ENCODE results near the gene ANG. TPM values are rescaled to one million over a fixed set of nuclear protein-coding genes. Genes with fewer than 3 reads are reported as not detected.
"Not testable (repeated sequence)": the region's sequence is repeated elsewhere in the genome, so short reads cannot be mapped to it uniquely, and the experiment has no call there.

ANG gene
- total and polyA plus RNA-seq, 9 of the 15 experiments (the other 6 are each of a cell fraction or from before 2014, with no cell fraction given): 0.21 to 0.73 (median 0.34) TPM; not detected in 4

GRCh38 chr14:20698934-20699333 is 10.4 kb downstream of the ANG start (continued):
- no peak for TF ChIP-seq ZNF507 (tag; conservative IDR thresholded peaks at IDR 0.05)

- intact Hi-C loops (cut with micrococcal nuclease): loop anchor here (5.0 kb wide), 2 partner anchors 172 to 337 kb away; no protein-coding TSS in a partner anchor
- Histone ChIP-seq H3K36me3 (ENCODE audit: control insufficient read depth, insufficient read depth, low read length) (no peaks in the 10 kb centered on the region), H3K79me2 (ENCODE audit: control insufficient read depth, insufficient read depth, low read length) (no peaks in the 10 kb centered on the region), H3K27me3 (ENCODE audit: control insufficient read depth in 2 of 2, insufficient read depth in 2 of 2, low read length in 2 of 2) (peaks cover 3 to 6% of the 10 kb centered on the region in 2 experiments; a peak in 3 of 5 replicates), H3K9ac (ENCODE audit: insufficient read depth in 1 of 2, low read depth in 2 of 2, low read length in 2 of 2) (no peak overlapping the region), H3K9me1 (ENCODE audit: control insufficient read depth, insufficient read depth, low read length) (no peaks in the 10 kb centered on the region), H3K4me3 (no peak overlapping the region), H3K9me3 (replicated peaks; ENCODE audit: control insufficient read depth, insufficient read depth, low read depth, low read length) (no peaks in the 10 kb centered on the region), H4K20me1 (replicated peaks; ENCODE audit: control insufficient read depth, insufficient read depth, low read length) (no peaks in the 10 kb centered on the region), H2AFZ (ENCODE audit: low read depth, low read length) (no peak overlapping the region), H3K4me1 (replicated peaks in 1 of 2; ENCODE audit: control insufficient read depth in 2 of 2, insufficient read depth in 2 of 2, low read length in 2 of 2) (peaks cover 0 to 9% of the 10 kb centered on the region in 2 experiments; a peak in 2 of 5 replicates), H3K27ac (ENCODE audit: extremely low read depth, low read depth, low read length) (no peak overlapping the region), H3K4me2 (ENCODE audit: insufficient read depth, low read length) (no peak overlapping the region)
- FAIRE-seq: no peak
- CTCF ChIA-PET (ENCODE audit: low intra/inter-chr PET ratio): interaction anchor here (0.9 kb wide), 1 partner anchor 156 kb away, joined by 3 read pairs; no protein-coding TSS in a partner anchor
- POLR2A ChIA-PET: no interaction called here
- BruUV-seq (replicated peaks): no TSS peak
- no peak for ATAC-seq
- in situ Hi-C loops (cut with MboI): loop anchor here (25.0 kb wide), 1 partner anchor 262 kb away; the partner anchor contains the start of gene RNASE2
- DNase-seq (ENCODE audit: extremely low read depth in 1 of 4, low spot score in 3 of 4): no peak
- no peak for TF ChIP-seq SNIP1 (IDR thresholded peaks at IDR 0.05; ENCODE audit: low read depth)
Measured at GRCh38 chr14:20699931-20700330, 11.4 kb downstream of the ANG start.

DNA sequence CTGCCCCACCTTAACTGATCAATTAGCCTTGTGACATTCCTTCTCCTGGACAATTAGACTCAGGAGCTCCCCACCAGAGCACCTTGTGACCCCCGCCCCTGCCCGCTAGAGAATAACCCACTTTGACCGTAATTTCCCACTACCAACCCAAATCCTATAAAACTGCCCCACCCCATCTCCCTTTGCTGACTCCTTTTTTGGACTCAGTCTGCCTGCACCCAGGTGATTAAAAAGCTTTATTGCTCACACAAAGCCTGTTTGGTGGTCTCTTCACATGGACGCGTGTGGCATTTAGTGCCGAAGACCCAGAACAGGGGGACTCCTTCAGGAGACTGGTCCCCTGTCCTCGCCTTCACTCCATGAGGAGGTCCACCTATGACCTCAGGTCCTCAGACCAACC is 12.4 kb downstream of the ANG start:
- in situ Hi-C loops (cut with MboI): loop anchor here (25.0 kb wide), 1 partner anchor 261 kb away; the partner anchor contains the start of gene RNASE2
- BruUV-seq (replicated peaks); POLR2A ChIA-PET: not testable (repeated sequence)

More for the DNA sequence above, 12.4 kb downstream of the ANG start:
- H3K9me3 ChIP-seq (replicated peaks; ENCODE audit: control insufficient read depth, insufficient read depth, low read depth, low read length); intact Hi-C loops (cut with micrococcal nuclease); H4K20me1 ChIP-seq (replicated peaks; ENCODE audit: control insufficient read depth, insufficient read depth, low read length); H3K36me3 ChIP-seq (ENCODE audit: control insufficient read depth, insufficient read depth, low read length); H3K27me3 ChIP-seq (ENCODE audit: control insufficient read depth in 2 of 2, insufficient read depth in 2 of 2, low read length in 2 of 2); H3K4me1 ChIP-seq (replicated peaks in 1 of 2; ENCODE audit: control insufficient read depth in 2 of 2, insufficient read depth in 2 of 2, low read length in 2 of 2); DNase-seq (ENCODE audit: extremely low read depth in 1 of 4, low spot score in 3 of 4); H3K4me2 ChIP-seq (ENCODE audit: insufficient read depth, low read length); FAIRE-seq; H3K9me1 ChIP-seq (ENCODE audit: control insufficient read depth, insufficient read depth, low read length); H3K27ac ChIP-seq (ENCODE audit: extremely low read depth, low read depth, low read length); H3K9ac ChIP-seq (ENCODE audit: insufficient read depth in 1 of 2, low read depth in 2 of 2, low read length in 2 of 2); H2AFZ ChIP-seq (ENCODE audit: low read depth, low read length); ATAC-seq; H3K4me3 ChIP-seq; H3K79me2 ChIP-seq (ENCODE audit: control insufficient read depth, insufficient read depth, low read length): not testable (repeated sequence)
- WGBS (ENCODE audit: insufficient coverage, low coverage, missing lambda C conversion rate): 5% methylated on average over 7 of the region's 7 CpGs
- CTCF ChIA-PET (ENCODE audit: low intra/inter-chr PET ratio): interaction anchor here (0.9 kb wide), 1 partner anchor 155 kb away, joined by 3 read pairs; no protein-coding TSS in a partner anchor
